ENCODE measurements around the gene EXOC3L4.

EXOC3L4 gene

DNA sequence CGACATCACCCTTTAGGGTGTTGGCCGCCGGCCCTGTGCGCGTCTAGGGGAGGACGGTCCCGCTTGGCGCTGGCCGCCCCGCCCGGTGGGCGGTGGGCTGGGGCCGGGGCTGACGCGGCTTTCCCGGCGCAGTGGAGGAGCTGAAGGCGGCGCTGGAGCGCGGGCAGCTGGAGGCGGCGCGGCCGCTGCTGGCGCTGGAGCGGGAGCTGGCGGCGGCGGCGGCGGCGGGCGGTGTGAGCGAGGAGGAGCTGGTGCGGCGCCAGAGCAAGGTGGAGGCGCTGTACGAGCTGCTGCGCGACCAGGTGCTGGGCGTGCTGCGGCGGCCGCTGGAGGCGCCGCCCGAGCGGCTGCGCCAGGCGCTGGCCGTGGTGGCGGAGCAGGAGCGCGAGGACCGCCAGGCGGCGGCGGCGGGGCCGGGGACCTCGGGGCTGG lies 32.4 kb downstream of the EXOC3L4 start:
- Histone ChIP-seq H3K27me3 (ENCODE audit: insufficient read depth, poor library complexity, severe bottlenecking) (no peaks in the 10 kb centered on the region), H3K9me3 (ENCODE audit: severe bottlenecking) (no peaks in the 10 kb centered on the region), H3K4me3 (ENCODE audit: severe bottlenecking) (peak overlapping the region; percentile 22), H3K27ac (ENCODE audit: poor library complexity, severe bottlenecking) (peak overlapping the region; percentile 94), H3K36me3 (ENCODE audit: low read depth) (no peaks in the 10 kb centered on the region), H3K4me1 (ENCODE audit: insufficient read depth, poor library complexity, severe bottlenecking) (peaks cover 58% of the 10 kb centered on the region)
- peak; percentile 19 for ATAC-seq (ENCODE audit: low read depth)
- TF ChIP-seq, protein P1, sequence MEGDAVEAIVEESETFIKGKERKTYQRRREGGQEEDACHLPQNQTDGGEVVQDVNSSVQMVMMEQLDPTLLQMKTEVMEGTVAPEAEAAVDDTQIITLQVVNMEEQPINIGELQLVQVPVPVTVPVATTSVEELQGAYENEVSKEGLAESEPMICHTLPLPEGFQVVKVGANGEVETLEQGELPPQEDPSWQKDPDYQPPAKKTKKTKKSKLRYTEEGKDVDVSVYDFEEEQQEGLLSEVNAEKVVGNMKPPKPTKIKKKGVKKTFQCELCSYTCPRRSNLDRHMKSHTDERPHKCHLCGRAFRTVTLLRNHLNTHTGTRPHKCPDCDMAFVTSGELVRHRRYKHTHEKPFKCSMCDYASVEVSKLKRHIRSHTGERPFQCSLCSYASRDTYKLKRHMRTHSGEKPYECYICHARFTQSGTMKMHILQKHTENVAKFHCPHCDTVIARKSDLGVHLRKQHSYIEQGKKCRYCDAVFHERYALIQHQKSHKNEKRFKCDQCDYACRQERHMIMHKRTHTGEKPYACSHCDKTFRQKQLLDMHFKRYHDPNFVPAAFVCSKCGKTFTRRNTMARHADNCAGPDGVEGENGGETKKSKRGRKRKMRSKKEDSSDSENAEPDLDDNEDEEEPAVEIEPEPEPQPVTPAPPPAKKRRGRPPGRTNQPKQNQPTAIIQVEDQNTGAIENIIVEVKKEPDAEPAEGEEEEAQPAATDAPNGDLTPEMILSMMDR (IDR thresholded peaks at IDR 0.05; ENCODE audit: poor library complexity, severe bottlenecking): peak; percentile 82
- DNase-seq (ENCODE audit: low spot score): no peak

DNA sequence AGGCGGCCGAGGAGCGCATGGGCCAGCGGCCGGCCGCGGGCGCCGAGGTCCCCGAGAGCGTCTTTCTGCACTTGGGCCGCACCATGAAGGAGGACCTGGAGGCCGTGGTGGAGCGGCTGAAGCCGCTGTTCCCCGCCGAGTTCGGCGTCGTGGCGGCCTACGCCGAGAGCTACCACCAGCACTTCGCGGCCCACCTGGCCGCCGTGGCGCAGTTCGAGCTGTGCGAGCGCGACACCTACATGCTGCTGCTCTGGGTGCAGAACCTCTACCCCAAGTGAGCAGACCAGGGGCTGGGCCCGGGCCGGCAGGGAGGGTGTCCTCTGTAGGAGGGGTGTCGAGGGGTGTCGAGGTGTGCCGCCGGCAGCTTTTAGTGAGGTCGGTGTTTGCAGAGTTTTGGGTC lies 32.8 kb downstream of the EXOC3L4 start:
- peak overlapping the region; percentile 94 for H3K27ac ChIP-seq (ENCODE audit: poor library complexity, severe bottlenecking)
- ATAC-seq (ENCODE audit: low read depth) (no peak), DNase-seq (ENCODE audit: low spot score) (peak; percentile 65)
- peak overlapping the region; percentile 22 for H3K4me3 ChIP-seq (ENCODE audit: severe bottlenecking)
- no peaks in the 10 kb centered on the region for H3K9me3 ChIP-seq (ENCODE audit: severe bottlenecking)
- H3K4me1 ChIP-seq (ENCODE audit: insufficient read depth, poor library complexity, severe bottlenecking): peaks cover 54% of the 10 kb centered on the region
- no peaks in the 10 kb centered on the region for H3K36me3 ChIP-seq (ENCODE audit: low read depth)
- TF ChIP-seq, protein P1 (IDR thresholded peaks at IDR 0.05; ENCODE audit: poor library complexity, severe bottlenecking): peak; percentile 63
- H3K27me3 ChIP-seq (ENCODE audit: insufficient read depth, poor library complexity, severe bottlenecking): no peaks in the 10 kb centered on the region

DNA sequence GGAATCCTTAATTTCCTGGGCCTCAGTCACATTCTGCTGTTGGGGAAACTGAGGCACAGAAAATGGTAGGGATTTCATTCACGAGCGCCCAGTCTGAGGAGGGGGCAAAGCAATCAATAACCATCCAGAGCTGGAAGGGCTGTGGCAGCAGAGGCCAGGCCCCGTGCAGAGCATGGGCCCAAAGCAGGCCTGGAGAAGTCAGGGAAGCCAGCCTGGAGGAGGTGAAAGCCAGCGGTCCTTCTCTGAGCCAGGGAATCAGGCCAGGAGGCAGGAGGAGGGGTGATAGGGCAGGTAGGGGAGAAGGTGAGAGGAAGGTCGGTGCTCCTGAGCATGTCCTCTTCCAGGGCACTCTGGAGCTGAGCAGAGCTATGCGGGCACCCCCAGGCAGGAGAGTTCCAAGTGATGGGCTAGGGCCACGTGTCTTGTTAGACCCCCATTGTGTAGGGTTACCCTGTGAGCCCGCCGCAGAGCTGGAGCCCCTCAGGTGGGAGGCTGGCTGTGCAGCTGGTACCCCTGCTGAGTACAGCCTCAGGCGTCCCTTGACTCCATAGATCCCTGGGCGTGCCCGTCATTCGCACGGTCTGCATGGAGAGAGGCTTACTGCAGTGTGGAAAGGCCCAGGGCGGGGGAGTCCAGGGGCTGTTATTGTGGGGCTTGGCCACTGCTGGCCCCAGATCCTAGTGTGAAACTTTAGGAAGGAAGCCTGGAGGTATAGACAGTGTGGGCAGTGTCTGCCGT lies 33.5 kb downstream of the EXOC3L4 start:
- Histone ChIP-seq H3K27me3 (ENCODE audit: insufficient read depth, poor library complexity, severe bottlenecking) (no peaks in the 10 kb centered on the region), H3K9me3 (ENCODE audit: severe bottlenecking) (no peaks in the 10 kb centered on the region), H3K36me3 (ENCODE audit: low read depth) (peaks cover 4% of the 10 kb centered on the region), H3K4me1 (ENCODE audit: insufficient read depth, poor library complexity, severe bottlenecking) (peaks cover 48% of the 10 kb centered on the region), H3K27ac (ENCODE audit: poor library complexity, severe bottlenecking) (peak overlapping the region; percentile 94), H3K4me3 (ENCODE audit: severe bottlenecking) (no peak overlapping the region)
- DNase-seq (ENCODE audit: low spot score) (peak; percentile 87), ATAC-seq (ENCODE audit: low read depth) (peak; percentile 39)
- TF ChIP-seq, protein P1 (IDR thresholded peaks at IDR 0.05; ENCODE audit: poor library complexity, severe bottlenecking): no peak

DNA sequence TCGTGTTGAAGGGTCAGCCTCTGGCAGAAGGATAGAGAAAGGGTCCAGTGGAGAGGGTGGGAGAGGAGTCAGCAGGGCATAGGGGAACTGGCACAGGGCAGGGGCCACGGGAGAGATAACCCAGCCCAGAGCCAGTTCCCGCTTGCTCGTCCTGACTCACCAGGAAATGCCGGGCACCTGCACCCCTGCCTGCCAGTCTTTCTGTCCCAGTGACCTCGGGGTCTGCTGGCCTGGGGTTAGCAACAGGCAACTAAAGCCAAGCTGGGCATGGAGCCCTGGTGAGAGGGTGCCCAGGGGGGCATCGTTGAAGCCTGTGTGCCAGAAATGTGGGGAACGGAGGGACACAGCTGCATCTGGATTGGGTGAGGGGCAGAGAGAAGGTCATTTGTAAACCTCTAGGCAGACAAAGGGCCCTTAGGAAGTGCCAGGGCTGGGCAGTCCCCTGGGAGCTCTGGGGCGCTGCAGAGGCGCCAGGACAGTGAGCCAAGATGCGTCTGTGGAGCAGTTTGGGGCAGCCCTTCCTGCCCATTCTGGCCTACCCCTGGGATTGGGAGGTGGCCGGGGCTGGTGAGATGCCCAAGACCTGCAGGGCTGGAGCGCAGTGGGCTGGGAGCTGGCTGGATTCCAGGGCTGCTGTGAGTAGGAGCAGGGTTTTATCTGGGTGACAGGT lies 34.2 kb downstream of the EXOC3L4 start:
- peak overlapping the region; percentile 94 for H3K27ac ChIP-seq (ENCODE audit: poor library complexity, severe bottlenecking)
- TF ChIP-seq, protein P1 (IDR thresholded peaks at IDR 0.05; ENCODE audit: poor library complexity, severe bottlenecking): no peak
- H3K27me3 ChIP-seq (ENCODE audit: insufficient read depth, poor library complexity, severe bottlenecking): no peaks in the 10 kb centered on the region
- DNase-seq (ENCODE audit: low spot score): peak; percentile 88
- no peaks in the 10 kb centered on the region for H3K9me3 ChIP-seq (ENCODE audit: severe bottlenecking)
- H3K4me3 ChIP-seq (ENCODE audit: severe bottlenecking): no peak overlapping the region
- ATAC-seq (ENCODE audit: low read depth): peak; percentile 52
- H3K36me3 ChIP-seq (ENCODE audit: low read depth): peaks cover 6% of the 10 kb centered on the region
- peaks cover 48% of the 10 kb centered on the region for H3K4me1 ChIP-seq (ENCODE audit: insufficient read depth, poor library complexity, severe bottlenecking)
